NCI-H2107 treated with DMSO at 0.1 percent for 48 hours (cell line): ENCODE data around the gene NOP9.
"Not testable (repeated sequence)": the region's sequence is repeated elsewhere in the genome, so short reads cannot be mapped to it uniquely, and the experiment has no call there.

Experiments used
- DNase-seq: peaks from one replicate; lab custom pipeline; 2025; ENCODE audit not compliant: unreplicated experiment; lab: John Stamatoyannopoulos, UW

The NOP9 gene

GRCh38 chr14:24343795-24344660, 44.4 kb downstream of the NOP9 start:
- DNase-seq = no peak

GRCh38 chr14:24347134-24347533, 47.5 kb downstream of the NOP9 start:
- DNase-seq = no peak

GRCh38 chr14:24348186-24348585, 48.5 kb downstream of the NOP9 start:
- DNase-seq = no peak

- DNase-seq = no peak
Observed at GRCh38 chr14:24349742-24350141, 50.1 kb downstream of the NOP9 start.

GRCh38 chr14:24351517-24351916, 51.9 kb downstream of the NOP9 start:
- DNase-seq = no peak

- DNase-seq = no peak
Observed at GRCh38 chr14:24353559-24354481, 54.2 kb downstream of the NOP9 start.

- DNase-seq = not testable (repeated sequence)
Observed at GRCh38 chr14:24354482-24354825, 54.8 kb downstream of the NOP9 start.

GRCh38 chr14:24355009-24355408, 55.4 kb downstream of the NOP9 start:
- no peak for DNase-seq

GRCh38 chr14:24356208-24356607, 56.6 kb downstream of the NOP9 start:
- no peak for DNase-seq
